ENCODE results near the gene SUDS3.
"Not testable (repeated sequence)": the region's sequence is repeated elsewhere in the genome, so short reads cannot be mapped to it uniquely, and the experiment has no call there.

SUDS3 gene

GRCh38 chr12:118376089-118377020 is at the start of gene SUDS3:
SUDS3 (plus strand) TSS chr12:118376555; CDS start chr12:118376692, 137 bp downstream.
- peak; percentile 76 for DNase-seq (ENCODE audit: low read depth)

- no peak for DNase-seq (ENCODE audit: low read depth)
These were observed 49.4 kb upstream of the SUDS3 start for GRCh38 chr12:118326991-118327390.

- no peak for DNase-seq (ENCODE audit: low read depth)
These were observed 49.0 kb upstream of the SUDS3 start for GRCh38 chr12:118327391-118327790.

- DNase-seq (ENCODE audit: low read depth): no peak
These were observed 47.6 kb upstream of the SUDS3 start for GRCh38 chr12:118328486-118329330.

- no peak for DNase-seq (ENCODE audit: low read depth)
These were observed 45.8 kb upstream of the SUDS3 start for GRCh38 chr12:118330421-118331018.

GRCh38 chr12:118332511-118332910 is 43.8 kb upstream of the SUDS3 start:
- DNase-seq (ENCODE audit: low read depth): no peak

GRCh38 chr12:118334241-118334640 is 42.1 kb upstream of the SUDS3 start:
- DNase-seq (ENCODE audit: low read depth): no peak

- no peak for DNase-seq (ENCODE audit: low read depth)
These were observed 41.3 kb upstream of the SUDS3 start for GRCh38 chr12:118334939-118335567.

GRCh38 chr12:118336123-118336522 is 40.2 kb upstream of the SUDS3 start:
- DNase-seq (ENCODE audit: low read depth): no peak

GRCh38 chr12:118337194-118337838 is 39.0 kb upstream of the SUDS3 start:
- no peak for DNase-seq (ENCODE audit: low read depth)

- no peak for DNase-seq (ENCODE audit: low read depth)
These were observed 34.3 kb upstream of the SUDS3 start for GRCh38 chr12:118342090-118342489.

- DNase-seq (ENCODE audit: low read depth): no peak
These were observed 31.5 kb upstream of the SUDS3 start for GRCh38 chr12:118344829-118345228.

GRCh38 chr12:118345355-118345754 is 31.0 kb upstream of the SUDS3 start:
- DNase-seq (ENCODE audit: low read depth): no peak

GRCh38 chr12:118346895-118347294 is 29.5 kb upstream of the SUDS3 start:
- no peak for DNase-seq (ENCODE audit: low read depth)

GRCh38 chr12:118347916-118348315 is 28.4 kb upstream of the SUDS3 start:
- DNase-seq (ENCODE audit: low read depth): no peak

GRCh38 chr12:118350908-118351559 is 25.3 kb upstream of the SUDS3 start:
- DNase-seq (ENCODE audit: low read depth): no peak

- DNase-seq (ENCODE audit: low read depth): no peak
These were observed 22.6 kb upstream of the SUDS3 start for GRCh38 chr12:118353721-118354120.

GRCh38 chr12:118354503-118354902 is 21.9 kb upstream of the SUDS3 start:
- DNase-seq (ENCODE audit: low read depth): not testable (repeated sequence)

GRCh38 chr12:118354903-118355302 is 21.5 kb upstream of the SUDS3 start:
- no peak for DNase-seq (ENCODE audit: low read depth)

GRCh38 chr12:118355843-118356242 is 20.5 kb upstream of the SUDS3 start:
- DNase-seq (ENCODE audit: low read depth): no peak

GRCh38 chr12:118356809-118357256 is 19.5 kb upstream of the SUDS3 start:
- no peak for DNase-seq (ENCODE audit: low read depth)

Measured in T-helper 22 cell (primary cell).